22Rv1 (cell line): ENCODE results near the gene ASB4.

ENCODE experiments used
- CTCF ChIP-seq: fragments of 450-650 bp; IDR thresholded peaks from 2 replicates; pipeline ENCODE4 v1.5.1; 2017; ENCODE audit warnings: mild to moderate bottlenecking
- ZFX ChIP-seq: fragments of 450-650 bp; IDR thresholded peaks from 2 replicates; pipeline ENCODE4 v1.6.1; 2017; ENCODE audit warnings: antibody characterized with exemption, borderline replicate concordance

GRCh38 chr7:95546647-95547046 is 60.9 kb downstream of the ASB4 start:
- no peak for TF ChIP-seq CTCF
- TF ChIP-seq ZFX = no peak
